ENCODE data around the gene FHL3. TPM values are rescaled to one million over a fixed set of nuclear protein-coding genes. Genes with fewer than 3 reads are reported as not detected.

FHL3 gene
- total and polyA plus RNA-seq, 2 of the 8 experiments (the other 6 are each of a cell fraction or from before 2014, with no cell fraction given) = 14.3 to 35.6 TPM

- Histone ChIP-seq H3K4me2 (ENCODE audit: insufficient read depth in 1 of 2, low read depth in 2 of 2, low read length in 2 of 2) (0 out of 4 replicates have a peak overlapping the region, but pooled peaks of 1 of the 2 experiments have one; percentile 79), H2BK12ac (ENCODE audit: low read depth, low read length) (peak overlapping the region; percentile 43), H3K4ac (replicated peaks; ENCODE audit: insufficient read length, low read depth, low read length) (peak overlapping the region; percentile 46), H2BK20ac (ENCODE audit: low read length) (peak overlapping the region; percentile 80; the same call in 1 of the 2 replicates), H3K18ac (ENCODE audit: extremely low read depth, low read length) (no peak overlapping the region; the same call in none of the 2 replicates), H3K79me1 (ENCODE audit: low read depth, low read length) (no peaks in the 10 kb centered on the region), H3K27ac (ENCODE audit: low read depth, low read length) (peak overlapping the region; percentile 68; the same call in 1 of the 2 replicates), H2AK5ac (ENCODE audit: low read depth, low read length) (0 out of 2 replicates have a peak overlapping the region, but pooled peaks have one; percentile 91), H3K14ac (ENCODE audit: insufficient read length) (no peak overlapping the region), H2BK15ac (ENCODE audit: low read length) (peak overlapping the region; percentile 61; the same call in 1 of the 2 replicates), H2BK5ac (ENCODE audit: low read depth, low read length) (peak overlapping the region; percentile 73; the same call in 1 of the 2 replicates), H3K27me3 (replicated peaks in 1 of 4; ENCODE audit: control insufficient read depth in 3 of 4, extremely low read depth in 1 of 4, insufficient read depth in 3 of 4, low read length in 3 of 4) (no peaks in the 10 kb centered on the region; a peak in 1 of 7 replicates), H3K56ac (replicated peaks; ENCODE audit: insufficient read length, low read depth, low read length) (no peak overlapping the region), H3K36me3 (ENCODE audit: control insufficient read depth in 2 of 4, insufficient read depth in 4 of 4, low read length in 3 of 4) (peaks cover 0 to 17% (median 5%) of the 10 kb centered on the region in 4 experiments; a peak in 5 of 8 replicates), H3K23ac (ENCODE audit: insufficient read length) (no peak overlapping the region), H3K9ac (replicated peaks in 1 of 4; ENCODE audit: extremely low read depth in 1 of 4, low read depth in 3 of 4, low read length in 3 of 4) (0 out of 7 replicates have a peak overlapping the region, but pooled peaks of 1 of the 4 experiments have one; percentile 16), H3K4me3 (ENCODE audit: extremely low read depth in 1 of 4, insufficient read depth in 2 of 4, low read depth in 3 of 4, low read length in 4 of 4) (no peak overlapping the region; a peak in 1 of 8 replicates), H2AFZ (ENCODE audit: low read length) (no peak overlapping the region), H4K20me1 (replicated peaks in 1 of 2; ENCODE audit: control insufficient read depth in 1 of 2, insufficient read depth in 2 of 2, low read length in 2 of 2) (no peaks in the 10 kb centered on the region), H3K9me3 (ENCODE audit: insufficient read depth in 2 of 2, low read depth in 1 of 2, low read length in 1 of 2) (no peaks in the 10 kb centered on the region), H4K5ac (ENCODE audit: insufficient read length, low read depth, low read length) (no peak overlapping the region), H4K8ac (ENCODE audit: extremely low read depth, insufficient read depth, low read length) (peak overlapping the region; percentile 87), H3K23me2 (ENCODE audit: low read depth, low read length) (peaks cover 2% of the 10 kb centered on the region), H2BK120ac (replicated peaks; ENCODE audit: low read depth, low read length) (peak overlapping the region; percentile 52), H4K91ac (replicated peaks; ENCODE audit: insufficient read length, low read length) (peak overlapping the region; percentile 55), H3K79me2 (ENCODE audit: control insufficient read depth in 1 of 2, insufficient read depth in 2 of 2, low read length in 2 of 2) (no peaks in the 10 kb centered on the region), H3K4me1 (replicated peaks in 1 of 4; ENCODE audit: control insufficient read depth in 3 of 4, insufficient read depth in 4 of 4, low read length in 3 of 4) (peaks cover 5 to 39% (median 31%) of the 10 kb centered on the region in 4 experiments)
- ChIA-PET CTCF (ENCODE audit: partially characterized antibody) (interaction anchor here (1.3 to 14.7 kb wide), 2 partner anchors 18 to 27 kb away, joined by 3 to 211 read pairs; partner anchors contain the start of gene UTP11), POLR2A (ENCODE audit: partially characterized antibody) (interaction anchor here (0.6 to 4.7 kb wide), 15 partner anchors 10 to 995 kb away, joined by 3 to 28 read pairs (median 5); partner anchors contain the start of genes C1orf122, INPP5B, UTP11 and YRDC)
- FAIRE-seq (no peak), DNase-seq (ENCODE audit: low read depth in 1 of 2, low spot score in 2 of 2) (no peak)
- 89% methylated on average over 25 of the region's 25 CpGs; no CpG with 5 or more reads in 1 of the 2 experiments for WGBS, 2 experiments (ENCODE audit: extremely low coverage in 1 of 2, insufficient coverage in 1 of 2, insufficient read length in 1 of 2, insufficient replicate concordance in 2 of 2, low coverage in 1 of 2, low lambda C conversion rate in 2 of 2, missing lambda C conversion rate in 1 of 2)
- no peak for TF ChIP-seq TCF12 (IDR thresholded peaks at IDR 0.05; ENCODE audit: low read depth, low read length)
- no peak for TF ChIP-seq SAP30 (IDR thresholded peaks at IDR 0.05; ENCODE audit: insufficient read depth, insufficient replicate concordance, low read length)
Observed at GRCh38 chr1:37997256-37998088, 7.8 kb downstream of the FHL3 start.
